Esophagus muscularis mucosa (tissue), 4 donors: ENCODE results near the gene BAX. TPM values are rescaled to one million over a fixed set of nuclear protein-coding genes. Genes with fewer than 3 reads are reported as not detected.

Experiments used
- DNase-seq: peaks from one replicate; pipeline ENCODE4 v3.0.0-alpha.2; 2017; ENCODE audit errors: extremely low spot score
- H3K27ac ChIP-seq, 4 donors: fragments of 200-600 bp; sonication (generic); replicated peaks in 1 of 4; 1 replicate in 3 of 4; 2 replicates in 1 of 4; pipeline ENCODE4 v1.5.1; 2016 to 2019; ENCODE audit warnings: mild to moderate bottlenecking in 1 of 4
- H3K27me3 ChIP-seq, 4 donors: fragments of 200-600 bp; sonication (generic); one replicate each; pipeline versions ENCODE4 v1.5.1 to v1.6.0; 2016 to 2019
- H3K36me3 ChIP-seq, 4 donors: fragments of 200-600 bp; sonication (generic); one replicate each; pipeline ENCODE4 v1.5.1; 2016 to 2019
- H3K4me1 ChIP-seq, 4 donors: fragments of 200-600 bp; sonication (generic); one replicate each; pipeline ENCODE4 v1.5.1; 2016 to 2019
- H3K4me3 ChIP-seq, 4 donors: fragments of 200-600 bp; sonication (generic); 1 replicate in 2 of 4; 2 replicates in 2 of 4; pipeline ENCODE4 v1.5.1; 2016 to 2019; ENCODE audit warnings: mild to moderate bottlenecking in 4 of 4, moderate library complexity in 1 of 4
- H3K9me3 ChIP-seq, 4 donors: fragments of 200-600 bp; sonication (generic); 1 replicate in 3 of 4; 2 replicates in 1 of 4; pipeline ENCODE4 v1.5.1; 2016 to 2019
- EP300 ChIP-seq: sonication (generic); formaldehyde crosslinking; IDR thresholded peaks from one replicate; pipeline ENCODE4 v1.6.1; 2017; ENCODE audit warnings: antibody characterized with exemption
- POLR2A ChIP-seq: fragments of 450-650 bp; IDR thresholded peaks from one replicate; pipeline ENCODE4 v1.6.1; 2017; ENCODE audit warnings: antibody characterized with exemption, moderate library complexity, mild to moderate bottlenecking, low read depth
- POLR2AphosphoS5 ChIP-seq, 2 donors: sonication (generic); formaldehyde crosslinking; IDR thresholded peaks; one replicate each; pipeline ENCODE4 v1.6.1; 2017; ENCODE audit warnings: antibody characterized with exemption in 2 of 2
- WGBS: methylation state at CpG from one replicate; pipeline ENCODE4 v1.1.5; 2018; 5-methylcytosine and 5-hydroxymethylcytosine counted together
- intact Hi-C: fragments of 100-400 bp; cut with DNase I; formaldehyde crosslinking; loops from one replicate; pipeline ENCODE4 v1.15.1; 2023
- total RNA-seq, 4 donors: library from RNA; depleted of rRNA; stranded (reverse); fragments of >200 nt; gene quantifications; one replicate each; pipeline versions ENCODE4 v1.1.0 to v1.2.1, GENCODE V29; 2016
- TF ChIP-seq, protein P1 (sequence below), 3 experiments: fragments of 200-600 bp in 2 of 3; fragments of 450-650 bp in 1 of 3; sonication (generic) in 2 of 3; IDR thresholded peaks; one replicate each; pipeline ENCODE4 v1.5.1; 2017 to 2019; ENCODE audit warnings: antibody characterized with exemption in 3 of 3, mild to moderate bottlenecking in 2 of 3, moderate library complexity in 1 of 3

BAX gene
- total RNA-seq, 4 donors from 2014 or later: 39.0 to 50.4 (median 42.3) TPM

DNA sequence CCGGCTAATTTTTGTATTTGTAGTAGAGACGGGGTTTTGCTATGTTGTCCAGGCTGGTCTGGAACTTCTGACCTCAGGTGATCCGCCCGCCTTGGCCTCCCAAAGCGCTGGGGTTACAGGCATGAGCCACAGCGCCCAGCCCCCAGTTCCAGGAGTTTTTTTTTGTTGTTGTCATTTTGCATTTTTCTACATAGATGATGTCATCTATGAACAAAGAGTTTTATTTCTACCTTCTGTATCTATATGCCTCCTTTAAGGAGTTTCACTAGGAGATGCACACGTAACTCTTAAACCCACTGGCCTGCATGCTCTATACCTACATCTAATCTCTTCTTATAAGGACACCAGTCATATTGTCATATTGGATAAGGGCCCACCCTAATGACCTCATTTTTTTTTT lies 16.4 kb upstream of the BAX start:
- H3K27ac ChIP-seq: no peak overlapping the region
- no peak overlapping the region for H3K4me3 ChIP-seq
- no peaks in the 10 kb centered on the region for H3K27me3 ChIP-seq
- intact Hi-C loops: no loop called here
- TF ChIP-seq POLR2AphosphoS5 (IDR thresholded peaks at IDR 0.05) (no peak), POLR2A (no peak), EP300 (no peak)
- TF ChIP-seq, protein P1, sequence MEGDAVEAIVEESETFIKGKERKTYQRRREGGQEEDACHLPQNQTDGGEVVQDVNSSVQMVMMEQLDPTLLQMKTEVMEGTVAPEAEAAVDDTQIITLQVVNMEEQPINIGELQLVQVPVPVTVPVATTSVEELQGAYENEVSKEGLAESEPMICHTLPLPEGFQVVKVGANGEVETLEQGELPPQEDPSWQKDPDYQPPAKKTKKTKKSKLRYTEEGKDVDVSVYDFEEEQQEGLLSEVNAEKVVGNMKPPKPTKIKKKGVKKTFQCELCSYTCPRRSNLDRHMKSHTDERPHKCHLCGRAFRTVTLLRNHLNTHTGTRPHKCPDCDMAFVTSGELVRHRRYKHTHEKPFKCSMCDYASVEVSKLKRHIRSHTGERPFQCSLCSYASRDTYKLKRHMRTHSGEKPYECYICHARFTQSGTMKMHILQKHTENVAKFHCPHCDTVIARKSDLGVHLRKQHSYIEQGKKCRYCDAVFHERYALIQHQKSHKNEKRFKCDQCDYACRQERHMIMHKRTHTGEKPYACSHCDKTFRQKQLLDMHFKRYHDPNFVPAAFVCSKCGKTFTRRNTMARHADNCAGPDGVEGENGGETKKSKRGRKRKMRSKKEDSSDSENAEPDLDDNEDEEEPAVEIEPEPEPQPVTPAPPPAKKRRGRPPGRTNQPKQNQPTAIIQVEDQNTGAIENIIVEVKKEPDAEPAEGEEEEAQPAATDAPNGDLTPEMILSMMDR (IDR thresholded peaks at IDR 0.05): no peak
- H3K36me3 ChIP-seq: no peaks in the 10 kb centered on the region
- no peak for DNase-seq
- WGBS: 87% methylated on average over 7 of the region's 7 CpGs
- peaks cover 0 to 11% (median 9%) of the 10 kb centered on the region in 4 donors for H3K4me1 ChIP-seq
- H3K9me3 ChIP-seq: peaks cover 0 to 9% (median 6%) of the 10 kb centered on the region in 4 donors

DNA sequence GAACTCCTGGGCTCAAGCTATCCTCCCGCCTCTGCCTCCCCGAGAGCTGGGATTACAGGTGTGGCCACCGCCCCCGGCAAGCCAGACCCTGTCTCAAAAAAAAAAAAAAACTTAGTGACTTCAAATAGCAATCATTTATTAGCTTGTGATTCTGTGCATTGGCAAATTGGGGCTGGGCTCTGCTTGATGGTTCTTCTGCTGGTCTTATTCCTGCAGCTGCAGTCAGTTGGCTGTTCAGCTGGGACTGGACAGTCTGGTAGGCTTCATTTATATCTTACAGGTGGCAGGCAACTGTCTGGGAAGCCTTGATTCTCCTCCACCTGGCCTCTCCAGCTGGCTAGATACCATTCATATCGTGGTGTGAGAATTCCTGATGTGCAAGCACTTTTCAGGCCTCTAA lies 13.8 kb upstream of the BAX start:
- H3K27ac ChIP-seq: no peak overlapping the region
- H3K27me3 ChIP-seq: no peaks in the 10 kb centered on the region
- 88% methylated on average over 5 of the region's 5 CpGs for WGBS
- no peak for DNase-seq
- peaks cover 0 to 9% (median 6%) of the 10 kb centered on the region in 4 donors for H3K9me3 ChIP-seq
- no peaks in the 10 kb centered on the region for H3K4me1 ChIP-seq
- TF ChIP-seq, protein P1 (IDR thresholded peaks at IDR 0.05): no peak
- no peak for TF ChIP-seq POLR2AphosphoS5 (IDR thresholded peaks at IDR 0.05)
- TF ChIP-seq POLR2A: no peak
- intact Hi-C loops: no loop called here
- H3K36me3 ChIP-seq: no peaks in the 10 kb centered on the region
- no peak overlapping the region for H3K4me3 ChIP-seq

DNA sequence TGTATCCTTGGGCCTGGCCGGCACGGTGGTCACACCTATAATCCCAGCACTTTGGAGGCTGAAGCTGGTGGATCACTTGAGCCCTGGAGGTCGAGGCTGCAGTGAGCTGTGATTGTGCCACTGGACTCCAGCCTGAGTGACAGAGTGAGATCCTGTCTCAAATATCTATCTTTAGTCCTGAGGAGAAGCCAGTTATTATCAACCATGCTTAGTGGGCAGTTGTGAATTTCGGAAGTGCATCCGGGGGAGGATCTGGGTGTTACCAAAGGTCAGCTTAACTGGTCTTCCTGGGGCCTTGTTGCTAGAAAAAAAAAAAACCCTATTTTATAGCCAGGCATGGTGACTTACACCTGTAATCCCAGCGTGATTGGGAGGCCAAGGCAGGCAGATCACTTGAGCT lies 11.6 kb upstream of the BAX start:
- TF ChIP-seq EP300 (no peak), POLR2A (no peak), POLR2AphosphoS5 (IDR thresholded peaks at IDR 0.05) (no peak)
- TF ChIP-seq, protein P1 (IDR thresholded peaks at IDR 0.05): no peak
- WGBS: 97% methylated on average over 6 of the region's 6 CpGs

DNA sequence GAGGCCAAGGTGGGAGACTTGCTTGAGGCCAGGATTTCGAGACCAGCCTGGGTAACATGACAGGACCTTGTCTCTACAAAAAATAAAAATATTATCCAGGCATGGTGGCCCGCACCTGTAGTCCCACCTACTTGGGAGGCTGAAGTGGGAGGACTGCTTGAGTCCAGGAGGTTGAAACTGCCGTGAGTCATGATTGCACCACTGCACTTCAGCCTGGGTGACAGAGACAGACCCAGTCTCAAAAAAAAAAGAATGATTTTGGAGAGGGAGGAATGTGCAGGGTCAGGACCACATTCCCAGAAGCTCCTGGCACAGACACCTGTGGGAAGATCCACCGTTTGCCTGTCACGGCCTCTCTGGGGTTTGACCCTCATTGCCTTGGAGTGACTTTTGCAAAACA lies 9.3 kb upstream of the BAX start:
- H3K4me1 ChIP-seq: no peaks in the 10 kb centered on the region
- no peak for DNase-seq
- peaks cover 0 to 9% (median 6%) of the 10 kb centered on the region in 4 donors for H3K9me3 ChIP-seq
- no peak overlapping the region for H3K4me3 ChIP-seq
- TF ChIP-seq POLR2A: no peak
- TF ChIP-seq POLR2AphosphoS5 (IDR thresholded peaks at IDR 0.05): no peak
- TF ChIP-seq, protein P1 (IDR thresholded peaks at IDR 0.05): no peak
- TF ChIP-seq EP300: no peak
- 84% methylated on average over 5 of the region's 5 CpGs for WGBS
- intact Hi-C loops: no loop called here
- H3K27me3 ChIP-seq: no peaks in the 10 kb centered on the region
- no peak overlapping the region for H3K27ac ChIP-seq
- H3K36me3 ChIP-seq: no peaks in the 10 kb centered on the region

More for the DNA sequence above, 11.6 kb upstream of the BAX start:
- DNase-seq: no peak
- Histone ChIP-seq H3K27ac (no peak overlapping the region), H3K27me3 (no peaks in the 10 kb centered on the region), H3K4me1 (no peaks in the 10 kb centered on the region), H3K36me3 (no peaks in the 10 kb centered on the region), H3K9me3 (peaks cover 0 to 9% (median 6%) of the 10 kb centered on the region in 4 donors), H3K4me3 (no peak overlapping the region)
- intact Hi-C loops: no loop called here

DNA sequence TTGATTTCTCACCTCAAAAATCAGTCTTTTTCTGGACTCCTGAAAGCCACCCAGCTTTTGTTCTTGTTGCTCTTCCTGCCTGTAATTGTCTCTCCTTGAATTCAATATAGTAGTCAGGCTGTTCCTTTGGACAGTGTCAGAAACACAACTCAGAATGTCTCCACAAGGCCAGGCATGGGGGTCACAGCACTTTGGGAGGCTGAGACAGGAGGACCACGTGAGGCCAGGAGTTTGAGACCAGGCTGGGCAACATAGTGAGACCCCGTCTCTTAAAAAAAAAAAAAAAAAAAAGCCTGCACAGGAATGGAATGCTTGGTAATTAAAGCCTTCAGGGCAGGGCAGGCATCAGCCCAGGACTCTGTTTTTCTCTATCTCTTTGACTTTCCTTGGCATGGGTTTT lies 8.9 kb upstream of the BAX start:
- TF ChIP-seq POLR2A (no peak), POLR2AphosphoS5 (IDR thresholded peaks at IDR 0.05) (no peak), EP300 (no peak)
- TF ChIP-seq, protein P1 (IDR thresholded peaks at IDR 0.05): no peak
- Histone ChIP-seq H3K4me1 (no peaks in the 10 kb centered on the region), H3K9me3 (peaks cover 0 to 5% (median 4%) of the 10 kb centered on the region in 4 donors), H3K4me3 (no peak overlapping the region), H3K27ac (no peak overlapping the region), H3K36me3 (no peaks in the 10 kb centered on the region), H3K27me3 (no peaks in the 10 kb centered on the region)
- no peak for DNase-seq
- 80% methylated on average over 2 of the region's 2 CpGs for WGBS
- intact Hi-C loops: no loop called here
